B cell (primary cell): ENCODE results near the gene RASGRF2. TPM values are rescaled to one million over a fixed set of nuclear protein-coding genes. Genes with fewer than 3 reads are reported as not detected.
A peak's percentile ranks its signal among the peaks of the same experiment; 100 is the strongest.

Experiments used
- ATAC-seq: fragments of 200-7000 bp; cut with Tn5 transposase; one replicate; pipeline ENCODE4 v1.10.0; 2021; ENCODE audit warnings: low read depth, mild to moderate bottlenecking, moderate number of reproducible peaks, moderate library complexity
- CTCF ChIA-PET: fragments of 350-600 bp; sonication (Branson Sonifier 250); formaldehyde crosslinking; loops from one replicate; lab custom pipeline; 2021; ENCODE audit warnings: antibody characterized with exemption, inconsistent platforms; lab: Charles Lee
- POLR2A ChIA-PET: fragments of 350-600 bp; sonication (Branson Sonifier 250); formaldehyde crosslinking; loops from one replicate; lab custom pipeline; 2021; ENCODE audit warnings: antibody characterized with exemption; lab: Charles Lee
- DNase-seq: peaks from one replicate; pipeline ENCODE4 v3.0.0; 2013
- H2AFZ ChIP-seq: 2 replicates; pipeline ENCODE4 v1.6.1; 2012; ENCODE audit warnings: mild to moderate bottlenecking, low read depth, low read length; ENCODE audit not compliant: insufficient read depth, poor library complexity, severe bottlenecking
- H3K27ac ChIP-seq, 2 donors: 1 replicate in 1 of 2; 2 replicates in 1 of 2; pipeline ENCODE4 v1.5.1; 2012 to 2013; ENCODE audit warnings: low read length in 2 of 2, mild to moderate bottlenecking in 2 of 2, moderate library complexity in 1 of 2
- H3K27me3 ChIP-seq, 4 experiments: fragments of 200-600 bp in 1 of 4; sonication (generic) in 1 of 4; replicated peaks in 1 of 4; 1 replicate in 2 of 4; 2 replicates in 2 of 4; pipeline versions ENCODE4 v1.6.1 to v1.7.0; 2013 to 2016; ENCODE audit warnings: low read length in 3 of 4, mild to moderate bottlenecking in 2 of 4, mixed read lengths in 1 of 4, moderate library complexity in 1 of 4; ENCODE audit not compliant: insufficient read depth in 4 of 4, control insufficient read depth in 3 of 4; ENCODE audit errors: control extremely low read depth in 1 of 4
- H3K36me3 ChIP-seq, 2 experiments: replicated peaks in 1 of 2; 1 replicate in 1 of 2; 2 replicates in 1 of 2; pipeline versions ENCODE4 v1.6.1 to v1.7.1; 2013; ENCODE audit warnings: low read length in 1 of 2; ENCODE audit not compliant: insufficient read depth in 2 of 2, control insufficient read depth in 1 of 2; ENCODE audit errors: control extremely low read depth in 1 of 2, extremely low read depth in 1 of 2
- H3K4me1 ChIP-seq, 2 donors: fragments of 200-600 bp in 1 of 2; sonication (generic) in 1 of 2; 1 replicate in 1 of 2; 2 replicates in 1 of 2; pipeline versions ENCODE4 v1.5.1 to v1.6.1; 2013 to 2017; ENCODE audit warnings: low read length in 2 of 2; ENCODE audit not compliant: control insufficient read depth in 2 of 2, insufficient read depth in 2 of 2
- H3K4me2 ChIP-seq: replicated peaks from 2 replicates; pipeline ENCODE3; 2012; ENCODE audit warnings: mild to moderate bottlenecking, low read depth, low read length; ENCODE audit not compliant: poor library complexity, severe bottlenecking
- H3K4me3 ChIP-seq, 5 experiments: fragments of 200-600 bp in 1 of 5; sonication (generic) in 1 of 5; 1 replicate in 3 of 5; 2 replicates in 2 of 5; pipeline versions ENCODE4 v1.5.1 to v1.7.0; 2011 to 2016; ENCODE audit warnings: low read length in 4 of 5, mild to moderate bottlenecking in 4 of 5, low read depth in 2 of 5, control low read depth in 1 of 5, moderate library complexity in 1 of 5; ENCODE audit not compliant: insufficient read depth in 1 of 5; ENCODE audit errors: control extremely low read depth in 1 of 5, extremely low read depth in 1 of 5
- H3K79me2 ChIP-seq: fragments of 200-600 bp; sonication (generic); one replicate; pipeline ENCODE4 v1.6.0; 2016; ENCODE audit warnings: low read length; ENCODE audit not compliant: control insufficient read depth, insufficient read depth
- H3K9ac ChIP-seq: fragments of 200-600 bp; sonication (generic); 2 replicates; pipeline ENCODE4 v1.6.1; 2017; ENCODE audit warnings: mild to moderate bottlenecking, low read length, moderate library complexity
- H3K9me3 ChIP-seq, 3 donors: one replicate each; pipeline versions ENCODE4 v1.6.1 to v1.7.1; 2013; ENCODE audit warnings: low read length in 2 of 3; ENCODE audit not compliant: control insufficient read depth in 2 of 3, insufficient read depth in 1 of 3; ENCODE audit errors: control extremely low read depth in 1 of 3
- H4K20me1 ChIP-seq: 2 replicates; pipeline ENCODE4 v1.6.0; 2012; ENCODE audit warnings: mild to moderate bottlenecking, low read length; ENCODE audit not compliant: insufficient read depth, control insufficient read depth, poor library complexity, severe bottlenecking
- H3K27ac Mint-ChIP-seq: one replicate; pipeline ENCODE4 v1.8.0; 2021; ENCODE audit warnings: mixed read lengths
- H3K27me3 Mint-ChIP-seq: one replicate; pipeline ENCODE4 v1.8.0; 2021; ENCODE audit warnings: mixed read lengths
- H3K4me1 Mint-ChIP-seq: one replicate; pipeline ENCODE4 v1.8.0; 2021; ENCODE audit warnings: mixed read lengths
- H3K4me3 Mint-ChIP-seq: one replicate; pipeline ENCODE4 v1.8.0; 2021; ENCODE audit warnings: mixed read lengths
- H3K9me3 Mint-ChIP-seq: one replicate; pipeline ENCODE4 v1.8.0; 2022; ENCODE audit warnings: mixed read lengths; ENCODE audit not compliant: insufficient read depth
- CTCF ChIP-seq: fragments of 200-600 bp; IDR thresholded peaks from one replicate; pipeline ENCODE4 v1.8.0; 2022; ENCODE audit warnings: antibody characterized with exemption, mild to moderate bottlenecking
- EZH2 ChIP-seq: IDR thresholded peaks from 2 replicates; pipeline ENCODE4 v1.6.1; 2012; ENCODE audit warnings: borderline replicate concordance, low read depth, mild to moderate bottlenecking, moderate library complexity, low read length; ENCODE audit not compliant: insufficient read depth, poor library complexity, severe bottlenecking
- WGBS: methylation state at CpG from one replicate; pipeline ENCODE4 v1.1.5; 2013; ENCODE audit warnings: missing lambda C conversion rate; ENCODE audit not compliant: insufficient coverage; 5-methylcytosine and 5-hydroxymethylcytosine counted together
- intact Hi-C: fragments of 100-400 bp; cut with micrococcal nuclease; formaldehyde crosslinking; loops from one replicate; pipeline ENCODE4 v1.10.0; 2022
- polyA plus RNA-seq: library from polyadenylated mRNA; depleted of rRNA; stranded (reverse); fragments of >200 nt; gene quantifications from 2 replicates; pipeline ENCODE4 v1.2.3, GENCODE V29; 2012
- total RNA-seq, 2 donors: library from RNA; stranded (reverse); fragments of 120-200 nt in 1 of 2; gene quantifications; 1 replicate in 1 of 2; 2 replicates in 1 of 2; pipeline versions ENCODE4 v1.2.3 to v1.2.4, GENCODE V29; 2013 to 2022

Gene RASGRF2
- total and polyA plus RNA-seq, 2 donors (not counting 1 experiment from before 2014, with no cell fraction given), result 0.04 to 0.37 TPM

- intact Hi-C loops, result no loop called here
- POLR2A ChIA-PET, result no interaction called here
- no peak overlapping the region for H3K4me2 ChIP-seq
- no peak overlapping the region for H3K9ac ChIP-seq
- H3K27ac ChIP-seq, result no peak overlapping the region
- no peak for TF ChIP-seq CTCF
- no peak for TF ChIP-seq EZH2
- H3K9me3 ChIP-seq, result no peaks in the 10 kb centered on the region
- H3K4me1 Mint-ChIP-seq, result peaks cover 10% of the 10 kb centered on the region
- no peak overlapping the region for H3K4me3 ChIP-seq
- no peaks in the 10 kb centered on the region for H3K27me3 ChIP-seq
- H3K79me2 ChIP-seq, result no peaks in the 10 kb centered on the region
- no peak overlapping the region for H2AFZ ChIP-seq
- no peak overlapping the region for H3K27ac Mint-ChIP-seq
- H3K4me3 Mint-ChIP-seq, result no peak overlapping the region
- peaks cover 13% of the 10 kb centered on the region for H3K27me3 Mint-ChIP-seq
- no peaks in the 10 kb centered on the region for H3K9me3 Mint-ChIP-seq
- peaks cover 4 to 8% of the 10 kb centered on the region in 2 donors for H3K4me1 ChIP-seq
- no peaks in the 10 kb centered on the region for H4K20me1 ChIP-seq
- no peak for ATAC-seq
- DNase-seq, result no peak
- CTCF ChIA-PET, result no interaction called here
- H3K36me3 ChIP-seq, result no peaks in the 10 kb centered on the region
These were observed 46.1 kb downstream of the RASGRF2 start for GRCh38 chr5:81006231-81006630.

- no peaks in the 10 kb centered on the region for H3K9me3 Mint-ChIP-seq
- no peak overlapping the region for H3K27ac Mint-ChIP-seq
- H3K9ac ChIP-seq, result no peak overlapping the region
- H3K27me3 ChIP-seq, result no peaks in the 10 kb centered on the region
- H3K79me2 ChIP-seq, result no peaks in the 10 kb centered on the region
- ChIA-PET POLR2A (no interaction called here), CTCF (no interaction called here)
- 13% methylated on average over 1 of the region's 8 CpGs for WGBS
- no peak for ATAC-seq
- no peaks in the 10 kb centered on the region for H3K9me3 ChIP-seq
- H3K4me1 Mint-ChIP-seq, result peaks cover 10% of the 10 kb centered on the region
- H3K27ac ChIP-seq, result no peak overlapping the region
- TF ChIP-seq EZH2 (no peak), CTCF (no peak)
- H3K4me1 ChIP-seq, result peaks cover 4 to 8% of the 10 kb centered on the region in 2 donors
- H3K4me3 ChIP-seq, result no peak overlapping the region
- H3K27me3 Mint-ChIP-seq, result peaks cover 15% of the 10 kb centered on the region
- H2AFZ ChIP-seq, result no peak overlapping the region
- intact Hi-C loops, result no loop called here
- no peak overlapping the region for H3K4me3 Mint-ChIP-seq
- H3K36me3 ChIP-seq, result no peaks in the 10 kb centered on the region
- DNase-seq, result no peak
- no peaks in the 10 kb centered on the region for H4K20me1 ChIP-seq
- H3K4me2 ChIP-seq, result peak overlapping the region; percentile 20
These were observed 46.9 kb downstream of the RASGRF2 start for GRCh38 chr5:81006947-81007636.
